Lower lobe of right lung (tissue), 2 donors: ENCODE measurements around the gene METTL14. TPM values are rescaled to one million over a fixed set of nuclear protein-coding genes. Genes with fewer than 3 reads are reported as not detected.
A peak's percentile ranks its signal among the peaks of the same experiment; 100 is the strongest.

Experiments used
- ATAC-seq, 2 donors: fragments of 200-7000 bp; cut with Tn5 transposase; one replicate each; pipeline ENCODE4 v1.9.1; 2020 to 2022; ENCODE audit warnings: mild to moderate bottlenecking in 2 of 2, moderate library complexity in 2 of 2
- DNase-seq: peaks from one replicate; pipeline ENCODE4 v3.0.0-alpha.2; 2020
- H3K27ac ChIP-seq: fragments of 200-600 bp; one replicate; pipeline ENCODE4 v1.8.0; 2022
- H3K27me3 ChIP-seq: fragments of 200-600 bp; one replicate; pipeline ENCODE4 v1.8.0; 2022; ENCODE audit warnings: low read depth
- H3K36me3 ChIP-seq: fragments of 200-600 bp; one replicate; pipeline ENCODE4 v1.8.0; 2022; ENCODE audit warnings: mild to moderate bottlenecking
- H3K4me1 ChIP-seq: fragments of 200-600 bp; one replicate; pipeline ENCODE4 v1.8.0; 2022
- H3K4me3 ChIP-seq: fragments of 200-600 bp; one replicate; pipeline ENCODE4 v1.8.0; 2022; ENCODE audit warnings: mild to moderate bottlenecking
- H3K9me3 ChIP-seq: fragments of 200-600 bp; one replicate; pipeline ENCODE4 v1.8.0; 2022
- intact Hi-C: fragments of 100-400 bp; cut with DNase I; formaldehyde crosslinking; loops from one replicate; pipeline ENCODE4 v1.11.0; 2022
- total RNA-seq: library from RNA; stranded (reverse); fragmentation: NEBNext Ultra II Directional; extraction: Animal tissue kit (Norgen Biotek cat#: 25700); gene quantifications from one replicate; pipeline ENCODE4 v1.2.1, GENCODE V29; 2021
- TF ChIP-seq, protein P1 (sequence below): fragments of 200-600 bp; IDR thresholded peaks from one replicate; pipeline ENCODE4 v1.8.0; 2022; ENCODE audit warnings: antibody characterized with exemption, mild to moderate bottlenecking
- donor health status: DM: no; HTN: yes; CAD: no; lungs with severe emphysema.

Gene METTL14
- total RNA-seq, 1 donor from 2014 or later, result 48.7 TPM

DNA sequence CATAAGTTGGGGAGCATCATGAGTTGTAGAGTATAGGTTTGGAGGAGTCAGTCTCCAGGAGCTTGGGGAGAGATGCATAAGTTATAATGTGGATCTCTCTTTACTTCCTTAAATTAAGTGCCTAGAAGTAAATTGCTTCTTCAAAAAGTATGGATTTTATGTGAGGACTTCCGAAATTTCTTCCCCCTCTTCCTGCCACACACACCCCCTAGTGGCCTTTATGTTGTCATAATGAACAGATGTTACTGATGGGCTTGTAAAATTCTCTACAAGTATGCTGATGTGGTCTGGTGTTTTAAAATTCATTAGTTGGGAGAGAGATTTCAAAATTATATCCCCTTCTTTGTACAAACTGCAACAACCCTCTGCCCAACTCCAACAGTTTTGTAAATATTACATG is 2.3 kb upstream of the METTL14 start:
- Histone ChIP-seq H3K4me1 (peaks cover 19% of the 10 kb centered on the region), H3K4me3 (no peak overlapping the region), H3K9me3 (no peaks in the 10 kb centered on the region), H3K27ac (no peak overlapping the region), H3K36me3 (peaks cover 3% of the 10 kb centered on the region), H3K27me3 (no peaks in the 10 kb centered on the region)
- intact Hi-C loops, result no loop called here
- no peak for DNase-seq
- TF ChIP-seq, protein P1, sequence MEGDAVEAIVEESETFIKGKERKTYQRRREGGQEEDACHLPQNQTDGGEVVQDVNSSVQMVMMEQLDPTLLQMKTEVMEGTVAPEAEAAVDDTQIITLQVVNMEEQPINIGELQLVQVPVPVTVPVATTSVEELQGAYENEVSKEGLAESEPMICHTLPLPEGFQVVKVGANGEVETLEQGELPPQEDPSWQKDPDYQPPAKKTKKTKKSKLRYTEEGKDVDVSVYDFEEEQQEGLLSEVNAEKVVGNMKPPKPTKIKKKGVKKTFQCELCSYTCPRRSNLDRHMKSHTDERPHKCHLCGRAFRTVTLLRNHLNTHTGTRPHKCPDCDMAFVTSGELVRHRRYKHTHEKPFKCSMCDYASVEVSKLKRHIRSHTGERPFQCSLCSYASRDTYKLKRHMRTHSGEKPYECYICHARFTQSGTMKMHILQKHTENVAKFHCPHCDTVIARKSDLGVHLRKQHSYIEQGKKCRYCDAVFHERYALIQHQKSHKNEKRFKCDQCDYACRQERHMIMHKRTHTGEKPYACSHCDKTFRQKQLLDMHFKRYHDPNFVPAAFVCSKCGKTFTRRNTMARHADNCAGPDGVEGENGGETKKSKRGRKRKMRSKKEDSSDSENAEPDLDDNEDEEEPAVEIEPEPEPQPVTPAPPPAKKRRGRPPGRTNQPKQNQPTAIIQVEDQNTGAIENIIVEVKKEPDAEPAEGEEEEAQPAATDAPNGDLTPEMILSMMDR, result peak; percentile 41
- no peak for ATAC-seq

DNA sequence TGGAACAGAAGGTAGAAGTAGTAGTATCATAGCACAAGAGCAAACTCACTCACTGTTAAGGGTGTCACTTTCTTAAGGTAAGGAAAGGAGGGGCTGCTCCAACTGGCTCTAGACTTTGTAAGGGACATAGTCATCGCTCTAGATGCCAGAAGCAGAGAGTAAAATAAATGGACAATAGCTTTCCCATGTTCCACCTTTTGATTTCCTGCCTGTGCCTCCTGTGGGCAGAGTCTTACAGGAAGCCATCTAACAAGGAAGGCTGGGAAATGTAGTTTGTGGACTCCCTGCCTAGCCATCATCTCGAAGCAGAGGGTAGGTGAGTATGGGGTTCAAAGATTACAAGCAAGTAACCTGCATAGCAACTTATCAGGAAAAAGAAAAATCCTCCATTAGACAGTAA is 1.7 kb upstream of the METTL14 start:
- H3K36me3 ChIP-seq, result peaks cover 8% of the 10 kb centered on the region
- TF ChIP-seq, protein P1, result no peak
- H3K4me1 ChIP-seq, result peaks cover 19% of the 10 kb centered on the region
- intact Hi-C loops, result no loop called here
- no peak overlapping the region for H3K4me3 ChIP-seq
- DNase-seq (no peak), ATAC-seq (no peak)
- no peaks in the 10 kb centered on the region for H3K27me3 ChIP-seq
- no peak overlapping the region for H3K27ac ChIP-seq
- H3K9me3 ChIP-seq, result no peaks in the 10 kb centered on the region

DNA sequence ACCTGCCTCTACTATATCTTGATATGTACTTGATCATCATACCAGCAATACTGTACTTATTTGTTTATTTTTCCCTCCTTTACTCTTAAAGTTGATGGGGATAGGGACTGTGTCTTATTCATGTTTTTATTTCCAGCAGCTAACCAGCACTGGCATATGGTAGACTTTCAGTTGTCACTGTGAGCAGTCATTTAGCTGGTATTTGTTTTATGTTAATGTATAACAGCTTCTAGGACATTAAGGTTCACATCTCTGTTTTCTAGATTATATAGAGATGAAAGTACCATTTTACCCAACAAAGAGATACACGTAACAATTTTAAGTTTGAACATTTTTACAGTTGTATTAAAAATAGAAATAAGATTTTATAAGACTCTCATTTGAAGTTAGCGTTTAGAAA is 17.9 kb downstream of the METTL14 start:
- Histone ChIP-seq H3K9me3 (no peaks in the 10 kb centered on the region), H3K27me3 (no peaks in the 10 kb centered on the region), H3K4me1 (no peaks in the 10 kb centered on the region), H3K4me3 (no peak overlapping the region), H3K36me3 (peaks cover 98% of the 10 kb centered on the region), H3K27ac (no peak overlapping the region)
- TF ChIP-seq, protein P1, result no peak
- ATAC-seq (no peak), DNase-seq (no peak)
- intact Hi-C loops, result no loop called here

DNA sequence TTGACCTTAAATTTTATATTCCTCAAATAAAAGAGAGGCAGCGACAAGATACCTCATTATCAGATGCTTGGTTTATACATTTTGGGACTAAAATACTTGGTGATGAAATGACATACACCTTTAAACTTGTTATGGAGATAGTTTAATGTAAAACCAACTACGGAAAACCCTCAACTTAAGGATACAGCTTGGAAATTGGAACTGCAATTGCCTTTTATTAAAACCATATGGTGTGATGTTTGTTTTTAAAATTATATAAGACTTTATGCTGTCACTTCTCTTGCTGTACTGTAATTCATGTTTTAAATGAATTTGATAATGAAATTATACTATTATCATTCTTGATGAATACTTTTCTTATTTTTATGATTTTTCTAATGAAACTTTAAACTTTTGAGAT is 25.9 kb downstream of the METTL14 start:
- TF ChIP-seq, protein P1, result no peak
- H3K27ac ChIP-seq, result no peak overlapping the region
- no peak for ATAC-seq
- DNase-seq, result no peak
- no peaks in the 10 kb centered on the region for H3K27me3 ChIP-seq
- H3K36me3 ChIP-seq, result peaks cover 85% of the 10 kb centered on the region
- intact Hi-C loops, result no loop called here
- no peak overlapping the region for H3K4me3 ChIP-seq
- no peaks in the 10 kb centered on the region for H3K9me3 ChIP-seq
- H3K4me1 ChIP-seq, result no peaks in the 10 kb centered on the region

DNA sequence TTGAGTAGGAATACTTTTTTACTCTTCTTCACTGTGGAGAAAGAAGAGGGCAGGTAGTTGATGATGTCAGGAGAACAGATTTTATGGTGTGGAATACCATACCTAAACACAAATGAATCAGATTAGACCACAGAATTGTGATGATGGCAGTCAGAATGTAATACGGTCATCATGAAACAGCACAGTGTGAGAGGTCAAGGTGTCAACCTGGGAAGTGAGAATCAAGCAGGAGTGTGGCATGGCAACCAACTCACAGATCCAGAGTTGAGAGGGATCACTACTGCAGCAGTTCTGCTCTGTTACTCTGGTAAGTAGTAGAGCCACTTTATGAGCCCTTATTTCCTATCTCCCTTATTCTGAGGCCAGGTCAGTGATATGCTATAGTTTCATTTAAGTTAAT is 27.7 kb downstream of the METTL14 start:
- H3K4me3 ChIP-seq, result no peak overlapping the region
- no peaks in the 10 kb centered on the region for H3K4me1 ChIP-seq
- DNase-seq, result no peak
- H3K27me3 ChIP-seq, result no peaks in the 10 kb centered on the region
- intact Hi-C loops, result no loop called here
- peaks cover 67% of the 10 kb centered on the region for H3K36me3 ChIP-seq
- TF ChIP-seq, protein P1, result no peak
- H3K27ac ChIP-seq, result no peak overlapping the region
- H3K9me3 ChIP-seq, result no peaks in the 10 kb centered on the region
- ATAC-seq, result no peak

DNA sequence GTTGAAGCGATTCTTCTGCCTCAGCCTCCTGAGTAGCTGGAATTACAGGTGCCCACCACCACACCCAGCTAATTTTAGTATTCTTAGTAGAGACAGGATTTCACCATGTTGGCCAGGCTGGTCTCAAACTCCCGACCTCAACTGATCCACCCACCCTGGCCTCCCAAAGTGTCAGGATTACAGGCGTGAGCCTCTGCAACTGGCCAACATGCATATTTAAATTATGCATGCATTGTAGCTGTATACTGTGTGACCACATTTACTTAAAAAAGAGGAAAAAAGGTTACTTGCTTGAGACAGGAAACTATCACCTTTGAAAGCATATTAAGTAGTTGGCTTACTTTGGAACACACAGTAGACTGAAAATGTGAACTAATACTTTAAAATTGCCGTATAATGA is 29.5 kb downstream of the METTL14 start:
- Histone ChIP-seq H3K4me3 (no peak overlapping the region), H3K36me3 (peaks cover 49% of the 10 kb centered on the region), H3K27ac (no peak overlapping the region), H3K4me1 (no peaks in the 10 kb centered on the region), H3K27me3 (no peaks in the 10 kb centered on the region), H3K9me3 (no peaks in the 10 kb centered on the region)
- TF ChIP-seq, protein P1, result no peak
- intact Hi-C loops, result no loop called here
- no peak for ATAC-seq
- DNase-seq, result no peak
